Measurements from ENCODE around the gene DPYSL4.

The DPYSL4 gene

GRCh38 chr10:132186488-132187429 is at the start of gene DPYSL4:
DPYSL4 (plus strand) TSS chr10:132186948; CDS start chr10:132187064, 116 bp downstream.
- peak in 1 of 2 donors; percentile 21 for DNase-seq (ENCODE audit: low read depth in 2 of 2)

- DNase-seq (ENCODE audit: low read depth in 2 of 2): no peak
Measured at GRCh38 chr10:132137111-132138072, 49.4 kb upstream of the DPYSL4 start.

GRCh38 chr10:132138133-132138532 is 48.6 kb upstream of the DPYSL4 start:
- no peak for DNase-seq (ENCODE audit: low read depth in 2 of 2)

- DNase-seq (ENCODE audit: low read depth in 2 of 2): no peak
Measured at GRCh38 chr10:132138596-132138995, 48.2 kb upstream of the DPYSL4 start.

GRCh38 chr10:132139526-132139925 is 47.2 kb upstream of the DPYSL4 start:
- no peak for DNase-seq (ENCODE audit: low read depth in 2 of 2)

- no peak for DNase-seq (ENCODE audit: low read depth in 2 of 2)
Measured at GRCh38 chr10:132140167-132140925, 46.4 kb upstream of the DPYSL4 start.

GRCh38 chr10:132141076-132141475 is 45.7 kb upstream of the DPYSL4 start:
- no peak for DNase-seq (ENCODE audit: low read depth in 2 of 2)

GRCh38 chr10:132141526-132142395 is 45.0 kb upstream of the DPYSL4 start:
- no peak for DNase-seq (ENCODE audit: low read depth in 2 of 2)

GRCh38 chr10:132142396-132143161 is 44.2 kb upstream of the DPYSL4 start:
- no peak for DNase-seq (ENCODE audit: low read depth in 2 of 2)

- DNase-seq (ENCODE audit: low read depth in 2 of 2): no peak
Measured at GRCh38 chr10:132143162-132143561, 43.6 kb upstream of the DPYSL4 start.

GRCh38 chr10:132144086-132144485 is 42.7 kb upstream of the DPYSL4 start:
- DNase-seq (ENCODE audit: low read depth in 2 of 2): no peak

GRCh38 chr10:132145002-132145401 is 41.7 kb upstream of the DPYSL4 start:
- DNase-seq (ENCODE audit: low read depth in 2 of 2): no peak

GRCh38 chr10:132145521-132146185 is 41.1 kb upstream of the DPYSL4 start:
- DNase-seq (ENCODE audit: low read depth in 2 of 2): no peak

GRCh38 chr10:132146271-132146671 is 40.5 kb upstream of the DPYSL4 start:
- no peak for DNase-seq (ENCODE audit: low read depth in 2 of 2)

- no peak for DNase-seq (ENCODE audit: low read depth in 2 of 2)
Measured at GRCh38 chr10:132146941-132147915, 39.5 kb upstream of the DPYSL4 start.

GRCh38 chr10:132148261-132149251 is 38.2 kb upstream of the DPYSL4 start:
- no peak for DNase-seq (ENCODE audit: low read depth in 2 of 2)

GRCh38 chr10:132149271-132149670 is 37.5 kb upstream of the DPYSL4 start:
- no peak for DNase-seq (ENCODE audit: low read depth in 2 of 2)

Measured in stimulated activated CD8-positive, alpha-beta memory T cell treated with anti-CD3 and anti-CD28 coated beads, Interleukin-2, amount 100 ng/mL, for 1 hour (primary cell).